RWPE2 (cell line): ENCODE measurements around the gene LONP1.

Experiments
- ATAC-seq: fragments of 200-7000 bp; cut with Tn5 transposase; 3 replicates; pipeline ENCODE4 v1.9.1; 2021; ENCODE audit warnings: low read depth
- DNase-seq: peaks from one replicate; pipeline ENCODE4 v3.0.0-alpha.2; 2020; ENCODE audit warnings: low spot score
- H3K27ac ChIP-seq: fragments of 450-650 bp; 2 replicates; pipeline ENCODE4 v1.5.1; 2017; ENCODE audit warnings: mild to moderate bottlenecking; ENCODE audit not compliant: poor library complexity, severe bottlenecking
- H3K27me3 ChIP-seq: fragments of 250-450 bp; sonication (Bioruptor Pico); 2 replicates; pipeline ENCODE4 v1.5.1; 2021; ENCODE audit warnings: mild to moderate bottlenecking, moderate library complexity; ENCODE audit not compliant: insufficient read depth, poor library complexity, severe bottlenecking
- H3K36me3 ChIP-seq: fragments of 250-450 bp; sonication (Bioruptor Pico); 2 replicates; pipeline ENCODE4 v1.5.1; 2020; ENCODE audit warnings: low read depth, mild to moderate bottlenecking, moderate library complexity
- H3K4me1 ChIP-seq: fragments of 250-450 bp; sonication (Bioruptor Pico); 2 replicates; pipeline ENCODE4 v1.5.1; 2021; ENCODE audit warnings: mild to moderate bottlenecking, moderate library complexity; ENCODE audit not compliant: insufficient read depth, poor library complexity, severe bottlenecking
- H3K4me3 ChIP-seq: fragments of 250-450 bp; sonication (Bioruptor Pico); 2 replicates; pipeline ENCODE4 v1.5.1; 2021; ENCODE audit warnings: mild to moderate bottlenecking, moderate library complexity; ENCODE audit not compliant: severe bottlenecking
- H3K9me3 ChIP-seq: fragments of 250-450 bp; sonication (Bioruptor Pico); 2 replicates; pipeline ENCODE4 v1.5.1; 2021; ENCODE audit warnings: mild to moderate bottlenecking, moderate library complexity; ENCODE audit not compliant: severe bottlenecking
- TF ChIP-seq, protein P1 (sequence below): fragments of 450-650 bp; IDR thresholded peaks from one replicate; pipeline ENCODE4 v1.5.1; 2017; ENCODE audit warnings: mild to moderate bottlenecking, moderate library complexity; ENCODE audit not compliant: poor library complexity, severe bottlenecking

Gene LONP1, protein sequence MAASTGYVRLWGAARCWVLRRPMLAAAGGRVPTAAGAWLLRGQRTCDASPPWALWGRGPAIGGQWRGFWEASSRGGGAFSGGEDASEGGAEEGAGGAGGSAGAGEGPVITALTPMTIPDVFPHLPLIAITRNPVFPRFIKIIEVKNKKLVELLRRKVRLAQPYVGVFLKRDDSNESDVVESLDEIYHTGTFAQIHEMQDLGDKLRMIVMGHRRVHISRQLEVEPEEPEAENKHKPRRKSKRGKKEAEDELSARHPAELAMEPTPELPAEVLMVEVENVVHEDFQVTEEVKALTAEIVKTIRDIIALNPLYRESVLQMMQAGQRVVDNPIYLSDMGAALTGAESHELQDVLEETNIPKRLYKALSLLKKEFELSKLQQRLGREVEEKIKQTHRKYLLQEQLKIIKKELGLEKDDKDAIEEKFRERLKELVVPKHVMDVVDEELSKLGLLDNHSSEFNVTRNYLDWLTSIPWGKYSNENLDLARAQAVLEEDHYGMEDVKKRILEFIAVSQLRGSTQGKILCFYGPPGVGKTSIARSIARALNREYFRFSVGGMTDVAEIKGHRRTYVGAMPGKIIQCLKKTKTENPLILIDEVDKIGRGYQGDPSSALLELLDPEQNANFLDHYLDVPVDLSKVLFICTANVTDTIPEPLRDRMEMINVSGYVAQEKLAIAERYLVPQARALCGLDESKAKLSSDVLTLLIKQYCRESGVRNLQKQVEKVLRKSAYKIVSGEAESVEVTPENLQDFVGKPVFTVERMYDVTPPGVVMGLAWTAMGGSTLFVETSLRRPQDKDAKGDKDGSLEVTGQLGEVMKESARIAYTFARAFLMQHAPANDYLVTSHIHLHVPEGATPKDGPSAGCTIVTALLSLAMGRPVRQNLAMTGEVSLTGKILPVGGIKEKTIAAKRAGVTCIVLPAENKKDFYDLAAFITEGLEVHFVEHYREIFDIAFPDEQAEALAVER

DNA sequence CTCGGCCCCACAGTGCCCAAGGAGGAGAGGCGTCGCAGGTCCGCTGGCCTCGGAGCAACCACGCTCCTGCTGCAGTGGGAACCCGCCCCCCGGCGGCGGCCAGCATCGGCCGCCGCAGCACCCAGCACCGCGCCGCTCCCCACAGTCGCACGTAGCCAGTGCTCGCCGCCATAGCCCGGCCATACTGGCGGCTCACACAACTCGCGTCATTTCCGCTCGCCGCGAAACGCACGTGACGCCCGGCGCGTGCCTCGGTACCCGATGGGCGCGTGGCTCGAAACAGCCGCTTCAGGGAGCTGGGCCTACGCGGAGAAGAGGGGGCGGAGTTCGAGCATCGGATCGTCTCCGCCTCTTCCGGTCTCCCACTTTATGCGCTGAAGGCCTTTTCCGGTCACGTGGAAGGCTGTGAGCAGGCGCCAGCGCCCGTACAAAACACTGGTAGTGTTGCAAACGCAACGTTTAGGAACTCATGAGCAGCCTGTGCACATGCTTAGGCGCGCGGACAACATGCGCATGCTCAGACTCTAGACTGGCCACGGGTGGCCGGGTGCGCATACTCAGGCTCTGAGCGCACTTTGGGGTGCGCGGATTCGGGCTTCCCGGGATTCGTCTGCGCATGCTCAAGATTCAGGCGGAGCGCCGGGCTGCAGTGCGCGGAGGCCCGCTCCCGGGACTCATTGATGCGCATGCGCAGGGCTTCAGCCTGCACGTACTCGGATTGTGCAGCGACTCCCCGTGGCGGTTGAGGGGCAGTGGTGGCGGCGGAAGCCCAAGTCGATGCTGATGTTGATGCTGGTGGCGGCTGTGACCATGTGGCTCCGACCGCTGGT lies at the start of gene LONP1, which contains the start of gene CATSPERD:
Gene LONP1, minus strand, starts transcription at position 186 of the 830 bp plus-strand sequence. Its CDS starts 14 bp downstream, at position 172.
Gene CATSPERD, plus strand, starts transcription at position 677 of the 830 bp plus-strand sequence. Its CDS starts 101 bp downstream, at position 778.
- peak; percentile 90 for ATAC-seq
- H3K27ac ChIP-seq: peak within 1 kb of the TSS; percentile 73
- H3K9me3 ChIP-seq: no peaks in the 10 kb centered on the region
- DNase-seq: peak; percentile 96
- H3K27me3 ChIP-seq: no peaks in the 10 kb centered on the region
- peaks cover 28% of the 10 kb centered on the region for H3K36me3 ChIP-seq
- peak within 1 kb of the TSS; percentile 83 for H3K4me3 ChIP-seq
- TF ChIP-seq, protein P1, sequence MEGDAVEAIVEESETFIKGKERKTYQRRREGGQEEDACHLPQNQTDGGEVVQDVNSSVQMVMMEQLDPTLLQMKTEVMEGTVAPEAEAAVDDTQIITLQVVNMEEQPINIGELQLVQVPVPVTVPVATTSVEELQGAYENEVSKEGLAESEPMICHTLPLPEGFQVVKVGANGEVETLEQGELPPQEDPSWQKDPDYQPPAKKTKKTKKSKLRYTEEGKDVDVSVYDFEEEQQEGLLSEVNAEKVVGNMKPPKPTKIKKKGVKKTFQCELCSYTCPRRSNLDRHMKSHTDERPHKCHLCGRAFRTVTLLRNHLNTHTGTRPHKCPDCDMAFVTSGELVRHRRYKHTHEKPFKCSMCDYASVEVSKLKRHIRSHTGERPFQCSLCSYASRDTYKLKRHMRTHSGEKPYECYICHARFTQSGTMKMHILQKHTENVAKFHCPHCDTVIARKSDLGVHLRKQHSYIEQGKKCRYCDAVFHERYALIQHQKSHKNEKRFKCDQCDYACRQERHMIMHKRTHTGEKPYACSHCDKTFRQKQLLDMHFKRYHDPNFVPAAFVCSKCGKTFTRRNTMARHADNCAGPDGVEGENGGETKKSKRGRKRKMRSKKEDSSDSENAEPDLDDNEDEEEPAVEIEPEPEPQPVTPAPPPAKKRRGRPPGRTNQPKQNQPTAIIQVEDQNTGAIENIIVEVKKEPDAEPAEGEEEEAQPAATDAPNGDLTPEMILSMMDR: peak; percentile 86
- peaks cover 2% of the 10 kb centered on the region for H3K4me1 ChIP-seq

DNA sequence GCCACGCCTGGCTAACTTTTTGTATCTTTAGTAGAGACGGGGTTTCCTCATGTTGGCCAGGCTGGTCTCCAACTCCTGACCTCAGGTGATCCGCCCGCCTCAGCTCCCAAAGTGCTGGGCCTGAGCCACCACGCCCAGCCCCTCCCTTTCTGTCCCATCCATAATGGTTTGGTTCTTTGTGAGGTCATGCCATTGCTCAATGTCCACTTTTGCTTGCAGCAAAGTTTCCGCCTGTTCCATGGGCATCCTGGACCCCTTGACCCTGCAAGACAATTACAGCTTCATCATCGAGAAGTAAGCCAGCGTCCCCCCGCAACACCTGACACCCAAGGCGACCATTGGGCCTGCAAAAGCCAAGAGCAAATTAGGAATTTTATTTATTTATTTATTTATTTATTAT lies 48.0 kb upstream of the LONP1 start:
- TF ChIP-seq, protein P1: no peak
- no peaks in the 10 kb centered on the region for H3K4me1 ChIP-seq
- DNase-seq (no peak), ATAC-seq (no peak)
- H3K27ac ChIP-seq: no peak overlapping the region
- H3K4me3 ChIP-seq: no peak overlapping the region
- H3K27me3 ChIP-seq: no peaks in the 10 kb centered on the region
- no peaks in the 10 kb centered on the region for H3K36me3 ChIP-seq
- H3K9me3 ChIP-seq: no peaks in the 10 kb centered on the region

DNA sequence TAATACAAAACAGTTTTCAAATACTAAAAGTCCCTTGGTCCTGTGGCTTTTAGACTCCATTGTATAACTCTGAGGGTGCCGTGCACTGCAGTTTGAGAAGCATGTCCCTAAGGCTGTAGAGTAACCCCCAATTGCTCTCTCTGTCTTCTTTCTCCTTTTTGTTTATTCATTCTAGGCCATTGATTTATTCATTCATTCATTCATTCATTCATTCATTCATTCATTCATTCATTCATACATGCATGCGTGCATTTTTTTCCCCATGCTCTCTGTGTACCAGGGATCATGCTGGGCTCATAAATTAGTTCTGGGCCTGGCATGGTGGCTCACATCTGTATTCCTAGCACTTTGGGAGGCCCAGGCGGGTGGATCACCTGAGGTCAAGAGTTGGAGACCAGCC lies 45.3 kb upstream of the LONP1 start:
- Histone ChIP-seq H3K4me3 (no peak overlapping the region), H3K36me3 (no peaks in the 10 kb centered on the region), H3K4me1 (no peaks in the 10 kb centered on the region), H3K9me3 (no peaks in the 10 kb centered on the region), H3K27me3 (no peaks in the 10 kb centered on the region), H3K27ac (no peak overlapping the region)
- DNase-seq: no peak
- ATAC-seq: no peak
- TF ChIP-seq, protein P1: no peak

DNA sequence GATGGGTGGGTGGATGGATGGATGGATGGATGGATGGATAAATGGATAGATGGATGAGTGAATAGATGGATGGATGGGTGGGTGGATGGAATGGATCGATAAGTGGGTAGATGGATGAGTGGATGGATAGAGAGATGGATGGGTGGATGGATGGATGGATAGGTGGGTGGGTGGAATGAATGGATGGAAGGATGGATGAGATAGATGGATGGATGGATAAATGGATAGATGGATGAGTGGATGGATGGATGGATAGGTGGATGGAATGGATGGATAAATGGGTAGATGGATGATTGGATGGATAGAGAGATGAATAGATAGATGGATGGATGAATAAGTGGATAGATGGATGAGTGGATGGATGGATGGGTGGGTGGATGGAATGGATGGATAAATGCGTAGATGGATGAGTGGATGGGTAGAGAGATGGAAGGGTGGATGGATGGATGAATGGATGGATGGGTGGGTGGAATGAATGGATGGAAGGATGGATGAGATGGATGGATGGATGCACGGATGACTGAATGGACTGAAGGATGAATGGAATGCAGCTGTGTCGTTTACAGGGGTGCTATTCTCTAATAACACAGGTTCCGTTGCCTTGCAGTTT lies 42.8 kb upstream of the LONP1 start:
- Histone ChIP-seq H3K4me3 (no peak overlapping the region), H3K27me3 (no peaks in the 10 kb centered on the region), H3K27ac (no peak overlapping the region), H3K36me3 (no peaks in the 10 kb centered on the region), H3K4me1 (no peaks in the 10 kb centered on the region), H3K9me3 (no peaks in the 10 kb centered on the region)
- TF ChIP-seq, protein P1: no peak
- ATAC-seq (no peak), DNase-seq (no peak)
